ENCODE measurements around the gene LRP3. TPM values are rescaled to one million over a fixed set of nuclear protein-coding genes. Genes with fewer than 3 reads are reported as not detected.

Gene LRP3
- polyA plus RNA-seq, 1 donor from 2014 or later, result 60.1 TPM

GRCh38 chr19:33212436-33213172 is 18.5 kb downstream of the LRP3 start:
- H3F3A ChIP-seq (ENCODE audit: insufficient read depth, low read length, poor library complexity, severe bottlenecking), result no peaks in the 10 kb centered on the region
- no peaks in the 10 kb centered on the region for H3K79me2 ChIP-seq (replicated peaks; ENCODE audit: insufficient read depth, low read length)
- H3K9me2 ChIP-seq (ENCODE audit: insufficient read depth, low read length), result no peaks in the 10 kb centered on the region
- H3K36me3 ChIP-seq (ENCODE audit: insufficient read depth, low read length), result no peaks in the 10 kb centered on the region
- TF ChIP-seq TAF1 (IDR thresholded peaks at IDR 0.05; ENCODE audit: low read depth) (no peak), RAD21 (conservative IDR thresholded peaks at IDR 0.05) (no peak), EZH2 (IDR thresholded peaks at IDR 0.05; ENCODE audit: borderline replicate concordance, insufficient read depth, low read length, poor library complexity, severe bottlenecking) (no peak), SMC3 (conservative IDR thresholded peaks at IDR 0.05; ENCODE audit: poor library complexity) (no peak), POLR2AphosphoS5 (IDR thresholded peaks at IDR 0.05) (no peak), MXI1 (conservative IDR thresholded peaks at IDR 0.05; ENCODE audit: poor library complexity, severe bottlenecking) (no peak), EP300 (conservative IDR thresholded peaks at IDR 0.05; ENCODE audit: poor library complexity, severe bottlenecking) (no peak)
- TF ChIP-seq, protein P1, sequence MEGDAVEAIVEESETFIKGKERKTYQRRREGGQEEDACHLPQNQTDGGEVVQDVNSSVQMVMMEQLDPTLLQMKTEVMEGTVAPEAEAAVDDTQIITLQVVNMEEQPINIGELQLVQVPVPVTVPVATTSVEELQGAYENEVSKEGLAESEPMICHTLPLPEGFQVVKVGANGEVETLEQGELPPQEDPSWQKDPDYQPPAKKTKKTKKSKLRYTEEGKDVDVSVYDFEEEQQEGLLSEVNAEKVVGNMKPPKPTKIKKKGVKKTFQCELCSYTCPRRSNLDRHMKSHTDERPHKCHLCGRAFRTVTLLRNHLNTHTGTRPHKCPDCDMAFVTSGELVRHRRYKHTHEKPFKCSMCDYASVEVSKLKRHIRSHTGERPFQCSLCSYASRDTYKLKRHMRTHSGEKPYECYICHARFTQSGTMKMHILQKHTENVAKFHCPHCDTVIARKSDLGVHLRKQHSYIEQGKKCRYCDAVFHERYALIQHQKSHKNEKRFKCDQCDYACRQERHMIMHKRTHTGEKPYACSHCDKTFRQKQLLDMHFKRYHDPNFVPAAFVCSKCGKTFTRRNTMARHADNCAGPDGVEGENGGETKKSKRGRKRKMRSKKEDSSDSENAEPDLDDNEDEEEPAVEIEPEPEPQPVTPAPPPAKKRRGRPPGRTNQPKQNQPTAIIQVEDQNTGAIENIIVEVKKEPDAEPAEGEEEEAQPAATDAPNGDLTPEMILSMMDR (IDR thresholded peaks at IDR 0.05; ENCODE audit: poor library complexity, severe bottlenecking), result no peak
- TF ChIP-seq, protein P2, sequence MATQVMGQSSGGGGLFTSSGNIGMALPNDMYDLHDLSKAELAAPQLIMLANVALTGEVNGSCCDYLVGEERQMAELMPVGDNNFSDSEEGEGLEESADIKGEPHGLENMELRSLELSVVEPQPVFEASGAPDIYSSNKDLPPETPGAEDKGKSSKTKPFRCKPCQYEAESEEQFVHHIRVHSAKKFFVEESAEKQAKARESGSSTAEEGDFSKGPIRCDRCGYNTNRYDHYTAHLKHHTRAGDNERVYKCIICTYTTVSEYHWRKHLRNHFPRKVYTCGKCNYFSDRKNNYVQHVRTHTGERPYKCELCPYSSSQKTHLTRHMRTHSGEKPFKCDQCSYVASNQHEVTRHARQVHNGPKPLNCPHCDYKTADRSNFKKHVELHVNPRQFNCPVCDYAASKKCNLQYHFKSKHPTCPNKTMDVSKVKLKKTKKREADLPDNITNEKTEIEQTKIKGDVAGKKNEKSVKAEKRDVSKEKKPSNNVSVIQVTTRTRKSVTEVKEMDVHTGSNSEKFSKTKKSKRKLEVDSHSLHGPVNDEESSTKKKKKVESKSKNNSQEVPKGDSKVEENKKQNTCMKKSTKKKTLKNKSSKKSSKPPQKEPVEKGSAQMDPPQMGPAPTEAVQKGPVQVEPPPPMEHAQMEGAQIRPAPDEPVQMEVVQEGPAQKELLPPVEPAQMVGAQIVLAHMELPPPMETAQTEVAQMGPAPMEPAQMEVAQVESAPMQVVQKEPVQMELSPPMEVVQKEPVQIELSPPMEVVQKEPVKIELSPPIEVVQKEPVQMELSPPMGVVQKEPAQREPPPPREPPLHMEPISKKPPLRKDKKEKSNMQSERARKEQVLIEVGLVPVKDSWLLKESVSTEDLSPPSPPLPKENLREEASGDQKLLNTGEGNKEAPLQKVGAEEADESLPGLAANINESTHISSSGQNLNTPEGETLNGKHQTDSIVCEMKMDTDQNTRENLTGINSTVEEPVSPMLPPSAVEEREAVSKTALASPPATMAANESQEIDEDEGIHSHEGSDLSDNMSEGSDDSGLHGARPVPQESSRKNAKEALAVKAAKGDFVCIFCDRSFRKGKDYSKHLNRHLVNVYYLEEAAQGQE (IDR thresholded peaks at IDR 0.05; ENCODE audit: borderline replicate concordance), result no peak
- H3K27ac ChIP-seq (ENCODE audit: low read length), result no peak overlapping the region
- no peaks in the 10 kb centered on the region for H4K20me1 ChIP-seq (ENCODE audit: insufficient read depth)
- H3K27me3 ChIP-seq (ENCODE audit: insufficient read depth, low read depth, low read length), result no peaks in the 10 kb centered on the region
- no peaks in the 10 kb centered on the region for H3K9me3 ChIP-seq (ENCODE audit: low read length)
- no peak overlapping the region for H2AFZ ChIP-seq (ENCODE audit: low read depth, low read length)
- no peak overlapping the region for H3K9ac ChIP-seq (ENCODE audit: low read length)
- no peak overlapping the region for H3K4me3 ChIP-seq (ENCODE audit: low read length)
- H3K4me2 ChIP-seq (ENCODE audit: low read length), result no peak overlapping the region

DNA sequence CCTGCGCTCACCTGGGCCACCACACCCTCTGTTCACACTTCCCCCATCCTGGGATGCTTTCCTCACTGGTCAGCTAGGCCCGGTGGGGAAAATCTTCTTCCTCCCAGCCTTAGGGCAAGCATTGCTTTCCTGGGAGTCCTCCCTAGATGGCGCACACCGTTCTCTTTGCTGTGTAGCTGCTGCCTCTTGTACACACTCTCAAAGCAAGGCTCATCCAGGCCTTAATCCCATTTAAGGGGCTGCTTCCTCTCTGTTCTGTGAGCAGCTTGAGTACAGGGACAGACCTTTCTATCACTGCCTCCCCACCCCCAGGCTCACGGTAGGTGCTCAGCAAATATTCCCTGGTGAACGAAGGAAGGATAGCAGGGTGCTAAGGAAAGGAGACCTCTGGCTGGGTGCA is 20.5 kb downstream of the LRP3 start:
- Histone ChIP-seq H3K36me3 (ENCODE audit: insufficient read depth, low read length) (no peaks in the 10 kb centered on the region), H3K4me2 (ENCODE audit: low read length) (no peak overlapping the region), H3K27ac (ENCODE audit: low read length) (no peak overlapping the region), H4K20me1 (ENCODE audit: insufficient read depth) (no peaks in the 10 kb centered on the region), H3F3A (ENCODE audit: insufficient read depth, low read length, poor library complexity, severe bottlenecking) (no peaks in the 10 kb centered on the region), H2AFZ (ENCODE audit: low read depth, low read length) (no peak overlapping the region), H3K4me3 (ENCODE audit: low read length) (no peak overlapping the region), H3K27me3 (ENCODE audit: insufficient read depth, low read depth, low read length) (no peaks in the 10 kb centered on the region), H3K9ac (ENCODE audit: low read length) (no peak overlapping the region), H3K9me2 (ENCODE audit: insufficient read depth, low read length) (no peaks in the 10 kb centered on the region), H3K9me3 (ENCODE audit: low read length) (no peaks in the 10 kb centered on the region), H3K79me2 (replicated peaks; ENCODE audit: insufficient read depth, low read length) (no peaks in the 10 kb centered on the region)
- TF ChIP-seq, protein P2 (IDR thresholded peaks at IDR 0.05; ENCODE audit: borderline replicate concordance), result no peak
- no peak for TF ChIP-seq TAF1 (IDR thresholded peaks at IDR 0.05; ENCODE audit: low read depth)
- no peak for TF ChIP-seq MXI1 (conservative IDR thresholded peaks at IDR 0.05; ENCODE audit: poor library complexity, severe bottlenecking)
- TF ChIP-seq, protein P1 (IDR thresholded peaks at IDR 0.05; ENCODE audit: poor library complexity, severe bottlenecking), result peak; percentile 61
- TF ChIP-seq EZH2 (IDR thresholded peaks at IDR 0.05; ENCODE audit: borderline replicate concordance, insufficient read depth, low read length, poor library complexity, severe bottlenecking), result no peak
- TF ChIP-seq POLR2AphosphoS5 (IDR thresholded peaks at IDR 0.05), result no peak
- TF ChIP-seq SMC3 (conservative IDR thresholded peaks at IDR 0.05; ENCODE audit: poor library complexity), result peak; percentile 50
- peak; percentile 49 for TF ChIP-seq RAD21 (conservative IDR thresholded peaks at IDR 0.05)
- no peak for TF ChIP-seq EP300 (conservative IDR thresholded peaks at IDR 0.05; ENCODE audit: poor library complexity, severe bottlenecking)

Data from neural cell (in vitro differentiated cells).